Activated T-cell treated with anti-CD3 and anti-CD28 coated beads, Interleukin-2, amount 50 U/mL, for 4 hours (primary cell): ENCODE measurements around the gene KIAA2012. TPM values are rescaled to one million over a fixed set of nuclear protein-coding genes. Genes with fewer than 3 reads are reported as not detected.
A peak's percentile ranks its signal among the peaks of the same experiment; 100 is the strongest.

ENCODE experiments used
- ATAC-seq, 2 donors: fragments of 200-7000 bp; cut with Tn5 transposase; one replicate each; pipeline ENCODE4 v1.10.0; 2021
- DNase-seq: peaks from one replicate; pipeline ENCODE4 v3.0.0-alpha.2; 2020
- H3K27me3 Mint-ChIP-seq: one replicate; pipeline ENCODE4 v1.8.0; 2021; ENCODE audit warnings: low read depth, mixed read lengths
- H3K36me3 Mint-ChIP-seq: one replicate; pipeline ENCODE4 v1.8.0; 2022; ENCODE audit warnings: mixed read lengths; ENCODE audit not compliant: insufficient read depth
- H3K4me1 Mint-ChIP-seq: one replicate; pipeline ENCODE4 v1.8.0; 2021; ENCODE audit warnings: low read depth, mixed read lengths
- H3K4me3 Mint-ChIP-seq: one replicate; pipeline ENCODE4 v1.8.0; 2021; ENCODE audit warnings: mild to moderate bottlenecking, moderate library complexity, mixed read lengths
- H3K9me3 Mint-ChIP-seq: one replicate; pipeline ENCODE4 v1.8.0; 2021; ENCODE audit warnings: mixed read lengths
- total RNA-seq, 3 donors: library from RNA; stranded (reverse); gene quantifications; one replicate each; pipeline ENCODE4 v1.2.1, GENCODE V29; 2021

Gene KIAA2012
- total RNA-seq, 3 donors from 2014 or later = not detected

GRCh38 chr2:202149936-202150335 is 76.9 kb downstream of the KIAA2012 start:
- ATAC-seq = no peak
- Mint-ChIP-seq H3K9me3 (no peaks in the 10 kb centered on the region), H3K4me1 (no peaks in the 10 kb centered on the region), H3K4me3 (no peak overlapping the region), H3K27me3 (peaks cover 9% of the 10 kb centered on the region), H3K36me3 (no peaks in the 10 kb centered on the region)
- no peak for DNase-seq

- ATAC-seq (no peak), DNase-seq (no peak)
- Mint-ChIP-seq H3K4me1 (no peaks in the 10 kb centered on the region), H3K36me3 (no peaks in the 10 kb centered on the region), H3K4me3 (no peak overlapping the region), H3K9me3 (no peaks in the 10 kb centered on the region), H3K27me3 (peaks cover 7% of the 10 kb centered on the region)
These were observed 79.2 kb downstream of the KIAA2012 start for GRCh38 chr2:202152104-202152715.

GRCh38 chr2:202154613-202155012 is 81.6 kb downstream of the KIAA2012 start:
- ATAC-seq = no peak
- H3K4me3 Mint-ChIP-seq = no peak overlapping the region
- H3K36me3 Mint-ChIP-seq = no peaks in the 10 kb centered on the region
- DNase-seq = no peak
- H3K27me3 Mint-ChIP-seq = peaks cover 4% of the 10 kb centered on the region
- H3K4me1 Mint-ChIP-seq = no peaks in the 10 kb centered on the region
- H3K9me3 Mint-ChIP-seq = no peaks in the 10 kb centered on the region

DNA sequence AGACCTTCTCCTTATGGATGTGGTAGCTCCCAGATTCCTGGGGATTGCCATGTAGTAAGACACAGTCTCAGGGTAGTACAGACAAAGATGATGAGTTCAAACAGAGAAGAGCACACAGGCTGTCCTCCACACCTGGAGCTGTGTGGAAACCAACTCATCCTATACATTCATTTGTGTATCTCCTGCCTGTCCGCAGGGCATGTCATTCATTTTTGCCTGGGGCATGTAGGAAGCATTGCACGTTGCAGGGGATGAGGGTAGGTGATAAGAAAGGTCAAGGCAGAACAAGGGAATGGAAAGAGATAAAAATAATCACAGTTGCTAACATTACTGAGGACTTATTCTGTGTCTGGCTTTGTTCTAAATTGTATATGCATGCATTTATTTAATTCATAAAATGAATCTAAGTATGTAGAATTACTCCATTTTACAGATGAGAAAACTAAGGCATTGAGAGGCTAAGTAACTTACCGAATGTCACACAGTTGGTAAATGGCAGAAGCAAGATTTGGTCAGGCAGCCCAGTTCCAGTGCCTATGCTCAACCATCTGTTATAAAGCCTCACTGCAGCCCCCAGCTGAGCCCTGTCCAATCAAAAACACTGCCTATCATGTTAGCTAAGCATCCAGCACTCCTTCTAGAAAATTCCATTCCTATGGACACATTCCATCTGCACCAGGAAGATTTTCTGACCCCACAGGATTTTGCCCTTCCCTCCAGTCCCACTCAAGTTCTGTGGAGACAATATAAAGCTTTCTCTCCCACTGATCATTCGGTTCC is 84.3 kb downstream of the KIAA2012 start:
- DNase-seq (no peak), ATAC-seq (no peak)
- Mint-ChIP-seq H3K4me1 (no peaks in the 10 kb centered on the region), H3K27me3 (peaks cover 2% of the 10 kb centered on the region), H3K4me3 (no peak overlapping the region), H3K36me3 (no peaks in the 10 kb centered on the region), H3K9me3 (no peaks in the 10 kb centered on the region)

DNA sequence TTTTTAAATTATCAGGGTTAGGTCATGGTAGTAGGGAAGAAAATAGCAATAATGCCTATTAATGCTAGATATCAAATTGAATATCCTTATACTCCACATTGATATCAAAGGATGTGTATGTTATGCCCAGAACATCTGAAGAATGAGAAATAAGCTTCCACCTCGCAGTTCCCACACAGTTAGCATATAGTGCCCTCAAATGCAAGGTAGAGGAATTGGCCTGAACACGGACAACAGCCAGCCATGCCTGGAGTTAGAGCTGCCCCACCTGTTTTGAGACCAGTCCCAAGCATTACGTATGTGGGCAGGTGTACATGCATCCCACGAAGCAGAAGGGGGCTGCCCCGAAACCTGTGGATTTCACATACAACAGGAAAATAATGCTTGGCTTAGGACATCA is 85.7 kb downstream of the KIAA2012 start:
- no peak overlapping the region for H3K4me3 Mint-ChIP-seq
- ATAC-seq = no peak

DNA sequence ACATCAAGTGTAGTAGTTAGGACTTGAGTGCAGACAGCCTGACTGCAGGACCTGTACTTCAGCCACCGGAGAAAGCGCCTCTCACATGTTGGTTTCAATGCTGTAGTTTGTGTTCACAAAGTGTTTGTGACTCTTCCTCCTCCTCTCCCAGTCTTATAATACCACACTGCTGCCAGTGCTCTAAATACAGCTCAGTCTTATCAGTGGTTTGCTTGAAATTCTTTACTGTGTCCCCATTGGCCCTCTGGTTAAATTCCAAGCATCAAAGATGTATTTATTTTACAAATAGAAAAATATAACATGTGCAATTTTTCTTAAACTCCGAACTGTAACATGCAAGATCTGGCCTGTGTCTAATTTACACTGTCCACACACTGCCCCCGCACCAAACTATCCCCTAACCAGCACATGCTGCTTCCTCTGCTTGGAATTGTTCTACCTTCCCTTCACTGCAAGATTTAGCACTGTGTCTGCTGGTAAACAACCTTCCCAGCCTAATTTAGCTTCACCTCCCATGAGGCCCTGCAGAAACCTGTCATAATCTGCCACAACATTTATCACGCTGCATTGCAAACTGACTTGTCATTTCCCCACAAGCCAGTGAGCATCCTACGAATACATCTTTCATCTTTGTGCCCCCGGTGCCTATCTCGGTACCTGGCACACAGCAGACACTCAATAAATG is 88.2 kb downstream of the KIAA2012 start:
- no peak for DNase-seq
- H3K9me3 Mint-ChIP-seq = no peaks in the 10 kb centered on the region
- no peaks in the 10 kb centered on the region for H3K27me3 Mint-ChIP-seq
- H3K4me1 Mint-ChIP-seq = no peaks in the 10 kb centered on the region
- H3K36me3 Mint-ChIP-seq = no peaks in the 10 kb centered on the region
- H3K4me3 Mint-ChIP-seq = no peak overlapping the region
- ATAC-seq = no peak

More for the DNA sequence above, 85.7 kb downstream of the KIAA2012 start:
- no peak for DNase-seq
- Mint-ChIP-seq H3K36me3 (no peaks in the 10 kb centered on the region), H3K9me3 (no peaks in the 10 kb centered on the region), H3K4me1 (no peaks in the 10 kb centered on the region), H3K27me3 (peaks cover 2% of the 10 kb centered on the region)

GRCh38 chr2:202164411-202164810 is 91.4 kb downstream of the KIAA2012 start:
- Mint-ChIP-seq H3K9me3 (no peaks in the 10 kb centered on the region), H3K27me3 (no peaks in the 10 kb centered on the region), H3K36me3 (no peaks in the 10 kb centered on the region), H3K4me1 (no peaks in the 10 kb centered on the region), H3K4me3 (no peak overlapping the region)
- no peak for ATAC-seq
- DNase-seq = no peak

DNA sequence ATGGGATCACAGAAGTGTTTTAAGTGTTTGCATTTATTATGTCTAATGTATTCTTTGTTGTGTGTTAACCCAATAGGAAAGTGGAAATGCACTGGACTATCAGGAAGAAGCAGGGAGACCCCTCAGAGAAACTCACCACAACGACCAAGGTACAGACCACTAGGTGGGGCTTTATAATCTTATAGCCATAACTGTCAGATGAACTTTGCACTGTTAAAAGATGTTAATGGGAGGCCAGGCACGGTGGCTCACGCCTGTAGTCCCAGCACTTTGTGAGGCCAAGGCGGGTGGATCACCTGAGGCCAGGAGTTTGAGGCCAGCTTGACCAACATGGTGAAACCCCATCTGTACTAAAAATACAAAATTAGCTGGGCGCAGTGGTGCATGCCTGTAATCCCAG is 92.2 kb downstream of the KIAA2012 start:
- H3K36me3 Mint-ChIP-seq = no peaks in the 10 kb centered on the region
- H3K4me1 Mint-ChIP-seq = no peaks in the 10 kb centered on the region
- no peak for ATAC-seq
- H3K4me3 Mint-ChIP-seq = no peak overlapping the region
- no peaks in the 10 kb centered on the region for H3K9me3 Mint-ChIP-seq
- no peak for DNase-seq
- peaks cover 3% of the 10 kb centered on the region for H3K27me3 Mint-ChIP-seq

GRCh38 chr2:202165945-202166344 is 92.9 kb downstream of the KIAA2012 start:
- H3K9me3 Mint-ChIP-seq = no peaks in the 10 kb centered on the region
- DNase-seq = no peak
- H3K4me1 Mint-ChIP-seq = no peaks in the 10 kb centered on the region
- ATAC-seq = no peak
- no peak overlapping the region for H3K4me3 Mint-ChIP-seq
- H3K36me3 Mint-ChIP-seq = no peaks in the 10 kb centered on the region
- peaks cover 6% of the 10 kb centered on the region for H3K27me3 Mint-ChIP-seq

DNA sequence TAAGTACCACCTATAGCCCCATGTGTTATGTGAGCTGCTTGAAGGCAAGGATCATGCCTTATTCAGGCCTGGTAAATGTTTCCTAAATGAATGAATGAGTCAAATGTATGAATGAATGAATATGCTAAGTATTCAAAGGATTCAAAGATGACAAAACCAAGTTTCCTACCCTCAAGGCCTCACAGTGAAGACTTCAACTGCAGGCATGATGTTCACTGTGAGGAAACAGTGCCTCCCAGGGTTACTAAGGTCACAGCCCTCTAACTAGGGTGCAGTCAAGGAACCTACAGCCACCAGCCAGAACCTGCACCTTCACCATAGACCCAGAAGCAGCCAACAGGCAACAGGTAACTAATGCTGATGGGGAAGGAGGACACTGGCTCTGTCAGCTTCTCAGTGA is 96.1 kb downstream of the KIAA2012 start:
- Mint-ChIP-seq H3K4me3 (no peak overlapping the region), H3K36me3 (no peaks in the 10 kb centered on the region), H3K4me1 (peaks cover 13% of the 10 kb centered on the region), H3K27me3 (peaks cover 8% of the 10 kb centered on the region), H3K9me3 (no peaks in the 10 kb centered on the region)
- no peak for ATAC-seq
- no peak for DNase-seq

DNA sequence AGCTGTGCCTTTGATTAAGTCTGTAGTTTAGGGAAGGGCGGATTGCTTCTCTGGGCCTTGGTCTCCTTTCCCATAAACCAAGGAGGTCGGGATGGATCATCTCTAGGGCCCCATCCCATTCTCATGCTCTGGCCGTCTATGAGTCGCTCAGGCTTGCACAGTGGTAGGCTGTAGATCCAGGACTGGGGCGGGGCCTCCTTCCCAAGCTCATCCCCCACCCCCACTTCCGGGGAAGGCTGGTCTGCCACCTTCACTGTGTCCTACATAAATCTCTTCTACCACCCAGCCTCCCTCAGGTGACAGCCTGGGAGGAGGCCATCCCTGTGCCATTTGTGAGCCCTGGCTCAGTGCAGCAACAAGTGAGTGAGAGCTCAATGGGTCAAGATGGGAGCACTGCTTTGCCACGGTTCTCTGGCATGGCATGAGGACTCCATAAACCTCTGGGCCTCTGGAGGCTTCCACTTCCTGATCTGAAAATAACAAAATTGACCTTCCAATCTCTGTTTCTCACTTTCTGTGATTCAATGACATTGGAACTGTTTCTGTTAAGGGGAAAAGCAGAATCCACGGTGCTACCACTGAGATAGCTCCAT is 96.9 kb downstream of the KIAA2012 start:
- H3K27me3 Mint-ChIP-seq = peaks cover 8% of the 10 kb centered on the region
- ATAC-seq = no peak
- H3K4me3 Mint-ChIP-seq = no peak overlapping the region
- DNase-seq = no peak
- H3K9me3 Mint-ChIP-seq = no peaks in the 10 kb centered on the region
- peaks cover 13% of the 10 kb centered on the region for H3K4me1 Mint-ChIP-seq
- H3K36me3 Mint-ChIP-seq = no peaks in the 10 kb centered on the region

DNA sequence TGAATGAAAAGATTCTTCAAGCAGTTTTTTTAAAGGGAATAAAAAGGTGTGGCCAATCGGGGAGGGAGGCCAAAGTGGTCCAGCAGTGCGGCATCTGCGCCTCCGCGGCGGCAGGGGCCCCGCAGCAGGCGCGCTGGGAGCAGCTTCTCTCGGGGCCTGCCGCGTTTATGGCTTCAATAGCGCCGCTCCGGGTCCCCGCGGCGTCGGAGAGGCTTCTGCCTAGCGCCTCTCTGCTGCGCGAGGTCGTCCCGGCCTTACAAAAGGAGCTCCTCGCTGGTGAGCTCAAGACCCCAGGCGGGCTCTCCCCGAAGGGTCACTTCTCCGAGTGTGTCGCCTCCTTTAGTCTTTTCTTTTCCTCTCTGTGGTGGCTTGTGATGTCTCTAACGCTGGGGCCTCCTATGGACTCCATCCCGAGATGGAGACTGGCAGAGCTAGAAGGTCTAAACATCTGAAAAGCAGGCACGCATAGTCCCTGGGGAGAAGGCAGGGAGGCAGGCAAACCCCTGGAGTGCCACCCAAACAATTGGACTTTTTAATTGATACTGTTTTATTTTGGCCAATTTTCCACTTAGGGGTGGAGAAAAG is 98.3 kb downstream of the KIAA2012 start:
- Mint-ChIP-seq H3K27me3 (peaks cover 8% of the 10 kb centered on the region), H3K9me3 (no peaks in the 10 kb centered on the region), H3K36me3 (no peaks in the 10 kb centered on the region), H3K4me3 (no peak overlapping the region), H3K4me1 (peaks cover 13% of the 10 kb centered on the region)
- ATAC-seq (peak in 1 of 2 donors; percentile 29), DNase-seq (no peak)

DNA sequence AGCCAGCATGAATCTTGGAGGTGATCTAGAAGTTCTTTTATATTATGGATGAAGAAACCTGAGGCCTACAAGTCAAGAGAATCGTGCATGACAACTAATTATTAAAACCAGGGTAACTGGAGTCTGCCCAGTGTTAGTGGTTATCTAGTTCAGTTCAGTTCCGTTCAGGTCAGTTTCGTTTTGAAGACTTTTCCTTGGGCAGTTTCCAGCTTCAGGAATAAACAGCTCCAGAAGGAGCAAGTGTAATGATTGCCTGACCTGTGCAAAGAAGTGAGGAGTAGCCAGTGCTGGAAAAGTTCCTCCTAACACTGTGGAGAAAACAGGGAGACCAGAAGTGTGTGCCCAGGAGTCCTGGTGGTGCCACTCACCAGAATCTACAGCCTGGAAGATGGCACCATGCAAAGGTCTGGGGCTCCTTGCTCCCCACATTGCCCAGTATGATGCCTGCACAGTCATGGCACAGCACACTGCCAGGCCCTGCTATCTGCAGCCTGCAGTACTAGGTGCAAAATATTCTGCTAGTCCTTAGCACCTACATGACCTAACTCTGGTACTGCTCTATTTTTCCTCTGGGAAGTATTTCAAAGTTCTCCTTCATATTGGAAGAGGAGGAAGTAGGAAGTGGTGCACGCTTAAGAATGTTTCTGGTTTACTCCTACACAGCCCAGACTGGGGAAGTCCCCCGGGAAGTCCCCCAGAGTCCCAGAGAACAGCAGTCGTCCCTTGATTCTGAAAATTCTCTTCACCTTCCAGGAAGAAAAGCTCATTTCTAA is 99.6 kb downstream of the KIAA2012 start:
- H3K27me3 Mint-ChIP-seq = peaks cover 8% of the 10 kb centered on the region
- peaks cover 13% of the 10 kb centered on the region for H3K4me1 Mint-ChIP-seq
- peak overlapping the region; percentile 9 for H3K4me3 Mint-ChIP-seq
- ATAC-seq = peak; percentile 73 to 79
- no peaks in the 10 kb centered on the region for H3K9me3 Mint-ChIP-seq
- DNase-seq = peak; percentile 15
- H3K36me3 Mint-ChIP-seq = no peaks in the 10 kb centered on the region
